Inferior parietal cortex (tissue), 1 donor: ENCODE results near the gene RNU4-1.
"Not testable (repeated sequence)": the region's sequence is repeated elsewhere in the genome, so short reads cannot be mapped to it uniquely, and the experiment has no call there.

Experiments used
- DNase-seq: peaks from one replicate; pipeline ENCODE4 v3.0.0-alpha.2; 2016; ENCODE audit errors: extremely low spot score

The RNU4-1 gene

GRCh38 chr12:120258323-120258896, 34.6 kb downstream of the RNU4-1 start:
- DNase-seq, result no peak

- peak; percentile 41 for DNase-seq
Measured at GRCh38 chr12:120257041-120257821, 35.8 kb downstream of the RNU4-1 start.

- DNase-seq, result no peak
Measured at GRCh38 chr12:120254809-120255208, 38.2 kb downstream of the RNU4-1 start.

- DNase-seq, result not testable (repeated sequence)
Measured at GRCh38 chr12:120253313-120253712, 39.7 kb downstream of the RNU4-1 start.

GRCh38 chr12:120252071-120252906, 40.7 kb downstream of the RNU4-1 start:
- DNase-seq, result no peak

- DNase-seq, result not testable (repeated sequence)
Measured at GRCh38 chr12:120251364-120252070, 41.5 kb downstream of the RNU4-1 start.

- no peak for DNase-seq
Measured at GRCh38 chr12:120249875-120250795, 42.9 kb downstream of the RNU4-1 start.

- no peak for DNase-seq
Measured at GRCh38 chr12:120249266-120249874, 43.7 kb downstream of the RNU4-1 start.

- no peak for DNase-seq
Measured at GRCh38 chr12:120247621-120248030, 45.4 kb downstream of the RNU4-1 start.

GRCh38 chr12:120247183-120247582, 45.9 kb downstream of the RNU4-1 start:
- no peak for DNase-seq

GRCh38 chr12:120246705-120247104, 46.3 kb downstream of the RNU4-1 start:
- DNase-seq, result not testable (repeated sequence)
